RWPE2 (cell line): ENCODE measurements around the gene CERT1.

Experiments used
- ATAC-seq: fragments of 200-7000 bp; cut with Tn5 transposase; 3 replicates; pipeline ENCODE4 v1.9.1; 2021; ENCODE audit warnings: low read depth
- DNase-seq: peaks from one replicate; pipeline ENCODE4 v3.0.0-alpha.2; 2020; ENCODE audit warnings: low spot score
- H3K27ac ChIP-seq: fragments of 450-650 bp; 2 replicates; pipeline ENCODE4 v1.5.1; 2017; ENCODE audit warnings: mild to moderate bottlenecking; ENCODE audit not compliant: poor library complexity, severe bottlenecking
- H3K27me3 ChIP-seq: fragments of 250-450 bp; sonication (Bioruptor Pico); 2 replicates; pipeline ENCODE4 v1.5.1; 2021; ENCODE audit warnings: mild to moderate bottlenecking, moderate library complexity; ENCODE audit not compliant: insufficient read depth, poor library complexity, severe bottlenecking
- H3K36me3 ChIP-seq: fragments of 250-450 bp; sonication (Bioruptor Pico); 2 replicates; pipeline ENCODE4 v1.5.1; 2020; ENCODE audit warnings: low read depth, mild to moderate bottlenecking, moderate library complexity
- H3K4me1 ChIP-seq: fragments of 250-450 bp; sonication (Bioruptor Pico); 2 replicates; pipeline ENCODE4 v1.5.1; 2021; ENCODE audit warnings: mild to moderate bottlenecking, moderate library complexity; ENCODE audit not compliant: insufficient read depth, poor library complexity, severe bottlenecking
- H3K4me3 ChIP-seq: fragments of 250-450 bp; sonication (Bioruptor Pico); 2 replicates; pipeline ENCODE4 v1.5.1; 2021; ENCODE audit warnings: mild to moderate bottlenecking, moderate library complexity; ENCODE audit not compliant: severe bottlenecking
- H3K9me3 ChIP-seq: fragments of 250-450 bp; sonication (Bioruptor Pico); 2 replicates; pipeline ENCODE4 v1.5.1; 2021; ENCODE audit warnings: mild to moderate bottlenecking, moderate library complexity; ENCODE audit not compliant: severe bottlenecking
- TF ChIP-seq, protein P1 (sequence below): fragments of 450-650 bp; IDR thresholded peaks from one replicate; pipeline ENCODE4 v1.5.1; 2017; ENCODE audit warnings: mild to moderate bottlenecking, moderate library complexity; ENCODE audit not compliant: poor library complexity, severe bottlenecking

Gene CERT1

DNA sequence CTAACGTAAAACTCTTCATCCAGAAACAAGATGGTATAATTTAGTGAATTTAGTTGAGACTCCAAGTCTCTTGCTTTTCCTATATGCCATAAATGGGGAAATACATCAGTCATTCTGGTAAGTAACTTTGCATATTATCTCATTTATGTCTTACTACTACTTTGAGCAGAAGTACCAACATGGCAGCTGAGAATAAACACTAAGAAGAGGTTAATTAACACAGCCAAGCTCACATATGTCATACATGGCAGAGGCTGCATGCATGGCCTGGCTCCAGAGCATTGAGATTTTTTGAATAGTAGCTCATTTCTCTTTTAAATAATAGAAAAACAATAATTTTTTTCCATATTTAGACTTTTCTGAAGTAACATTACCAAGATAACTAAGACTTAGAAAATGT lies 54.3 kb downstream of the CERT1 start:
- DNase-seq: no peak

DNA sequence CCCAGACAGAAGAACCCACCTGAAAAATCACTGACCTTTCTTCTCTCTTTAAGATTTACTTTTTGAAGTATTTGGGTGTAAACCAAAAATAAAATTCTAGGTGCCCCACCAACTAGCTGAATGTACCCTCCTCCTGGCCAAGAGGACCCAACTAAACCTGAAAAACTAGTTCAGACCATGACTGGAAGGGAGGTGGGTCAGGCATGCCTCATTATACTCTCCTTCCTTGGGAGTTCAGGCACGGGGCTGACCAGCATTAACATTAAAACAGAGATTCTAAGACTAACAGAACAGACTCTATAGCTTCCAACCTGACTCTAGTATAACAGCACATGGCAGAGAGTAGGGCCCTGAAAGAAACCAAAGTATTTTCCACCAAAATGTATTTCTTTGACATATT lies 61.4 kb downstream of the CERT1 start:
- Histone ChIP-seq H3K4me1 (no peaks in the 10 kb centered on the region), H3K27ac (no peak overlapping the region), H3K4me3 (no peak overlapping the region), H3K27me3 (no peaks in the 10 kb centered on the region), H3K9me3 (peaks cover 6% of the 10 kb centered on the region), H3K36me3 (no peaks in the 10 kb centered on the region; the same call in 1 of the 2 replicates)
- no peak for ATAC-seq
- no peak for DNase-seq
- TF ChIP-seq, protein P1, sequence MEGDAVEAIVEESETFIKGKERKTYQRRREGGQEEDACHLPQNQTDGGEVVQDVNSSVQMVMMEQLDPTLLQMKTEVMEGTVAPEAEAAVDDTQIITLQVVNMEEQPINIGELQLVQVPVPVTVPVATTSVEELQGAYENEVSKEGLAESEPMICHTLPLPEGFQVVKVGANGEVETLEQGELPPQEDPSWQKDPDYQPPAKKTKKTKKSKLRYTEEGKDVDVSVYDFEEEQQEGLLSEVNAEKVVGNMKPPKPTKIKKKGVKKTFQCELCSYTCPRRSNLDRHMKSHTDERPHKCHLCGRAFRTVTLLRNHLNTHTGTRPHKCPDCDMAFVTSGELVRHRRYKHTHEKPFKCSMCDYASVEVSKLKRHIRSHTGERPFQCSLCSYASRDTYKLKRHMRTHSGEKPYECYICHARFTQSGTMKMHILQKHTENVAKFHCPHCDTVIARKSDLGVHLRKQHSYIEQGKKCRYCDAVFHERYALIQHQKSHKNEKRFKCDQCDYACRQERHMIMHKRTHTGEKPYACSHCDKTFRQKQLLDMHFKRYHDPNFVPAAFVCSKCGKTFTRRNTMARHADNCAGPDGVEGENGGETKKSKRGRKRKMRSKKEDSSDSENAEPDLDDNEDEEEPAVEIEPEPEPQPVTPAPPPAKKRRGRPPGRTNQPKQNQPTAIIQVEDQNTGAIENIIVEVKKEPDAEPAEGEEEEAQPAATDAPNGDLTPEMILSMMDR: no peak

More for the DNA sequence above, 54.3 kb downstream of the CERT1 start:
- Histone ChIP-seq H3K36me3 (no peaks in the 10 kb centered on the region; the same call in 1 of the 2 replicates), H3K4me1 (peaks cover 20% of the 10 kb centered on the region), H3K9me3 (no peaks in the 10 kb centered on the region), H3K4me3 (no peak overlapping the region), H3K27ac (no peak overlapping the region), H3K27me3 (no peaks in the 10 kb centered on the region)
- no peak for ATAC-seq
- TF ChIP-seq, protein P1: no peak

DNA sequence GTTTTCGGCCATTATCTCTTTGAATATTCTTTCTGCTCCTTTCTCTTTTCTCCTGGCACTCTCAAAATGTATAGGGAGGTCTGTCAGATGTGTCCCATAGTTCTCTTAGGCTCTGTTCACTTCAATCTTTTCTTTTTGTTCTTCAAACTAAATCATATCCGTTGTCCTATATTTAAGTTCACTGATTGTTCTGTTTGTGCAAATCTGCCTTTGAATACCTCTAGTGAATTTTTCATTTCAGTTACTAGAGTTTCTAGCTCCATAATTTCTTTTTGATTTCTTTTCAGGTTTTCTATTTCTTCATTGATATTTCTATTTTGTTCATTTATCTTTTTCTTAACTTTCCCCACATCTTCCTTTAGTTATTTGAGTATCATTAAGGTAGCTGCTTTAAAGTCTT lies 65.4 kb downstream of the CERT1 start:
- no peak for DNase-seq
- TF ChIP-seq, protein P1: no peak
- H3K4me3 ChIP-seq: no peak overlapping the region
- H3K36me3 ChIP-seq: no peaks in the 10 kb centered on the region; the same call in 1 of the 2 replicates
- no peak overlapping the region for H3K27ac ChIP-seq
- ATAC-seq: no peak
- H3K9me3 ChIP-seq: peaks cover 8% of the 10 kb centered on the region
- no peaks in the 10 kb centered on the region for H3K4me1 ChIP-seq
- no peaks in the 10 kb centered on the region for H3K27me3 ChIP-seq

DNA sequence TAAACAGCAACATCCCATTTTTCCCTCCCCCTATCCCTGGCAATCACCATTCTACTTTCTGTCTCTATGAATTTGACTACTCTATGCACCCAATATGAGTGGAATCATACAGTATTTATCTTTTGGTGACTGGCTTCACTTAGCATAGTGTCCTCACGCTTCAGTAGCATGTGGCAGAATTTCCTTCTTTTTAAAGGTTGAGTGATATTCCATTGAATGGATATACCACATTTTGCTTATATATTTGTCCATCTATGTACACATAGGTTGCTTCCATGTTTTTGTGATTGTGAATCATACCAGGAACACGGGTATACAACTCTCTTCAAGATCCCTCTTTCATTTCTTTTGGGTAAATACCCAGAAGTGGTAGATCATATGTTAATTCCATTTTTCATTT lies 69.9 kb downstream of the CERT1 start:
- ATAC-seq (no peak), DNase-seq (no peak)
- Histone ChIP-seq H3K27me3 (no peaks in the 10 kb centered on the region), H3K4me3 (no peak overlapping the region), H3K27ac (no peak overlapping the region), H3K36me3 (no peaks in the 10 kb centered on the region), H3K4me1 (peaks cover 8% of the 10 kb centered on the region), H3K9me3 (peaks cover 8% of the 10 kb centered on the region)
- TF ChIP-seq, protein P1: no peak

DNA sequence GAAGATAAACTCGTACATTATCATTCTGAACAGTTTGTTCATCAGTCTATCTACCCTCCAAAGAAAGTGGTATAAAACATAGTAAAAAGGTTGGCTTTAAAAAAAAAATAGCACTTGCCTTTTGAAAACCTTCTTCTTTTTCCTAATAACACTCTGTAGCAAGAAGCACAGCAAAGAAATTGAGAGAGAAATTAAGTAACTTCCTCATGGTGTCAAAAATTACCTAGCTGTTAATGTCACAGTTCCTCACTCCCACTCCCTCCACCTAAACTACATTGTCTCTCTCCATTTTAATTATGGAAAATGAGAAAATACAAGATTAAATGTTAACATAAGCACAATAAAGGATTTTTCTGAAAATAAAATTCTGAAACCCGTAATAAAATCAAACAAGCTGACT lies 72.2 kb downstream of the CERT1 start:
- H3K27me3 ChIP-seq: no peaks in the 10 kb centered on the region
- no peaks in the 10 kb centered on the region for H3K36me3 ChIP-seq
- H3K9me3 ChIP-seq: peaks cover 2% of the 10 kb centered on the region
- ATAC-seq (no peak), DNase-seq (no peak)
- H3K4me1 ChIP-seq: peaks cover 8% of the 10 kb centered on the region
- H3K4me3 ChIP-seq: no peak overlapping the region
- TF ChIP-seq, protein P1: no peak
- no peak overlapping the region for H3K27ac ChIP-seq
